HTR-8/SVneo (cell line): Measurements from ENCODE around the gene CCDC82.
"Not testable (repeated sequence)": the region's sequence is repeated elsewhere in the genome, so short reads cannot be mapped to it uniquely, and the experiment has no call there.

Experiments
- DNase-seq: peaks from one replicate; pipeline ENCODE4 v3.0.0; 2011; ENCODE audit warnings: low spot score, mixed read lengths; ENCODE audit not compliant: insufficient read length
- FAIRE-seq: peaks from 2 replicates; lab custom pipeline; 2011; peaks lifted over from hg19 to GRCh38; lab: Jason Lieb, UNC

The CCDC82 gene

DNA sequence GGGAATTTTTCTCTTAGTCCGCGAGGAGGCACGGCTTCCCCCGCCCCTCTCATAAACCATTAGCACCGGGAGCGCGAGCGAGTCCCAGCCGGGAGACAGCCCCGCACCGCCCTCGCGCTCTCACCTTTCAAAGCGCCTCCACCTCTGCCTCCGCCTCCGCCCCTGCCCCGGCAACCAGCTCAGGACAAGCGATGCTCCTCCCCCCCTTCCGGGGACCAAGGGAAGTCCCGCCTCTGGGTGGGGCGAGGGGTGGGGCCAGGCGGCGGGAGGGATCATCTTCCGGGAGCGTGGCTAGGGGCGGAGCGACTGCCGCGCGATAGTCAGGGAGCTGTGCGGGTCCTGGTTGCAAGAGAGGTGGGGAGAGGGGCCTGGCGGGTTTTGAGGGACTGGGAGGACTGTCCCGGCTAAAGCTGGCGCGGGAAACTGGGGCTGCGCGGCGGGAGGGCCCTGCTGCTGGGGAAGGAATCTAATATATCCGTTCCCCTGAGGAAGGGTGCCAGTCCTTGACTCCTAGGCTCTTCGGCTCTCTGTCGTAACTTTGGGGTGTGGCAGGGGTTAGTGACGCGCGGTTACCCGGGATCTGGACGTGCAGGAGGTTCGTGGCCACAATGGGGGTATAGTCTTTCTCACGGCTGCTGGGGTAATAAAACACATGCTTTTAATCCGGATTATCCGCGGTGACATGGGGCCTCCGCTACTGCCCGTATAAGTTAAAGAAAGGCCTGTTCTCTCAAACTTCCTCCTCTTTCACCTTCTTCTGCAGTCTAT is at the start of gene CCDC82, which contains the start of gene JRKL:
Gene CCDC82, minus strand, starts transcription at position 193 of the 768 bp plus-strand sequence. CDS start 5,165 bp downstream, outside the sequence.
Gene JRKL, plus strand, starts transcription at position 294 of the 768 bp plus-strand sequence. CDS start 637 bp downstream, outside the sequence.
- FAIRE-seq (peak; percentile 88), DNase-seq (peak; percentile 92)

DNA sequence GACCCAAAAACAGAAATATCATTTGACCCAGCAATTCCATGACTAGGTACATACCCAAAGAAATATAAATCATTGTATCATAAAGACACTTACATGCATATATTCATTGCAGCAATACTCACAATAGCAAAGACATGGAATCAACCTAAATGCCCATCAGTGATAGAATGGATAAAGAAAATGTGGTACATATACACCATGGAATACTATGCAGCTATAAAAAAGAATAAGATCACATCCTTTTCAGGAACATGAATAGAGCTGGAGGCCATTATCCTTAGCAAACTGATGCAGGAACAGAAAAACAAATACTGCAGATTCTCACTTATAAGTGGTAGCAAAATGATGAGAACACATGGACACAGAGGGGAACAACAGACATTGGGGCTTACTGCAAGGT is 42.9 kb upstream of the CCDC82 start:
- FAIRE-seq, DNase-seq: not testable (repeated sequence)

GRCh38 chr11:96430668-96431067 is 41.0 kb upstream of the CCDC82 start:
- no peak for DNase-seq
- no peak for FAIRE-seq

DNA sequence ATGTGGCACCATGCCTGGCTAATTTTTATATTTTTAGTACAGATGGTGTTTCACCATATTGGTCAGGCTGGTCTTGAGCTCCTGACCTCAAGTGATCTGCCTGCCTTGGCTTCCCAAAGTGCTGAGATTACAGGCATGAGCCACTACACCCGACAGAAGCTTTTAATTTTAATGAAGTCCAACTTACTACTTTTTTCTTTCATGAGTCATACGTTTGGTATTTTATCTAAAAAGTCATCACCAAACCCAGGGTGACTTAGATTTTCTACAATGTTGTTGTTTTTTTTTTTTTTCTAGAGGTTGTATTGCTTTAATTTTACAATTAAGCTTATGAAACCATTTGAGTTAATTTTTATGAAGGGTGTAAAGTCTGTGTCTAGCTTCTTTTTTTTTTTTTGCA is 35.0 kb upstream of the CCDC82 start:
- FAIRE-seq, result no peak
- no peak for DNase-seq

DNA sequence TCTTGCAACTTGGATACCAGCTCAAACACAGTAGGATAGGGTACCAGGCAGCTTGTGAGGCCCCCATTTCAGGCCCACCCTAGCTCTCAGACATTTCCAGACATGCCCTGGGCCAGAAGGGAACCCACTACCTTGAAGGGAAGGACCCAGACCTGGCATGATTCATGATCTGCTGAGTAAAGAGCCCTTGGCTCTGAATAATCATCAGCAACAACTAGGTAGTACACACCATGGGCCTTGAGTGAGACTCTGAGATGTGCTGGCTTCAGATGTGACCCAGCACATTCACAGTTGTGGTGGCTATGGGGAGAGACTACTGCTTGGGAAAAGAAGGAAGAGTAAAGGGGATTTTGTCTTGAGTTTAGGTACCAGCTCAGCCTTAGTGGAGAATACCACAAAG is 23.7 kb upstream of the CCDC82 start:
- peak; percentile 9 for FAIRE-seq
- no peak for DNase-seq

DNA sequence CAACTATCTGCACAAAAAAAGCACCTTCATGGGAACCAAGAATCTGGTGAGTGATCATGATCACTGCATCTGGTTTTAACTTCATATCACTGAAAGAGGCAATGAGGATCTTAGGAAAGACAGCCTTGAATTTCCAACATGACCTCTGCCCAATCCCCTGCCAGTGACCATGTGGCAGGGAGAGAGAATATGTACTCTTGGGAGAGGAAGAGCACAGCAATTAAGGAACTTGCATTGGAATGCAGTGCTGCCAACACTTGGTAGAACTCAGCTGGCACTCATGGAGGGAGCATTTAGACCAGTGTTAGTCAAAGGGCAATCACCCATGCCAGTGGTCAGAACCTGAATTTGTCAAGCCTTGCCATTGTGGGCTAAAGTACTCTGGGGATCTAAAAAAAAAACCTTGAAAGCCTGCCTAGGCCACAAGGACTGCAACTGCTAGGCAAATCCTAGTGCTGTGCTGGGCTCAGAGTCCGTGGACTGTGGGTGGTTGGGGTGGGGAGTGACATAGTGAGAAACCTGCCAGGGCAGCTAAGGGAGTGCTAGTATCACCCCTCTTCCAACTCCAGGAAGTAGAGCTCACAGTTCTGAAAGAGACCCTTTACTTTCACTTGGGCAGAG is 23.2 kb upstream of the CCDC82 start:
- no peak for FAIRE-seq
- no peak for DNase-seq

GRCh38 chr11:96411412-96411811 is 21.7 kb upstream of the CCDC82 start:
- not testable (repeated sequence) for FAIRE-seq, DNase-seq

- FAIRE-seq, result no peak
- DNase-seq, result no peak
Observed at GRCh38 chr11:96400697-96401096, 11.0 kb upstream of the CCDC82 start.

- no peak for DNase-seq
- peak; percentile 38 for FAIRE-seq
Observed at GRCh38 chr11:96397863-96398262, 8.2 kb upstream of the CCDC82 start.

- no peak for DNase-seq
- no peak for FAIRE-seq
Observed at GRCh38 chr11:96396637-96397036, 6.9 kb upstream of the CCDC82 start.

DNA sequence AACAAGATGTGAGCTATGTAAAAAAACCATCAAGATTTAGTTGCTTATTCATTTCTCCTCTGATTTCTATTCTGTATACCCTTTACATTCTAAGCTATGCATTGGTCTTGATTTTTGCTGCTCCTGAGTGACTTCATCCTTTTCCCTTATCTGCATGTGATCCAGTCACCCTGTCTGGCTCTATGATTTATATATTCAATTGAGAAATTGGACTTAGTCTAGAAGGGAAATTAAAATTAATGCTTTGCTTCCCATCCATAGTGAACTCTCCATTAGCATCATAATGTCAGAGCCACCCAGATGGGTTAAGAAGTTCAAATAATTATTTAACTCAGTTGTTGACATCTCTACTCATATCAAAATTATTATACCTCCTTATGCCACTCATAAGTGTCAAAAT is 5.1 kb upstream of the CCDC82 start:
- no peak for FAIRE-seq
- no peak for DNase-seq

- DNase-seq (peak; percentile 42), FAIRE-seq (no peak)
Observed at GRCh38 chr11:96393753-96394348, 4.1 kb upstream of the CCDC82 start.

DNA sequence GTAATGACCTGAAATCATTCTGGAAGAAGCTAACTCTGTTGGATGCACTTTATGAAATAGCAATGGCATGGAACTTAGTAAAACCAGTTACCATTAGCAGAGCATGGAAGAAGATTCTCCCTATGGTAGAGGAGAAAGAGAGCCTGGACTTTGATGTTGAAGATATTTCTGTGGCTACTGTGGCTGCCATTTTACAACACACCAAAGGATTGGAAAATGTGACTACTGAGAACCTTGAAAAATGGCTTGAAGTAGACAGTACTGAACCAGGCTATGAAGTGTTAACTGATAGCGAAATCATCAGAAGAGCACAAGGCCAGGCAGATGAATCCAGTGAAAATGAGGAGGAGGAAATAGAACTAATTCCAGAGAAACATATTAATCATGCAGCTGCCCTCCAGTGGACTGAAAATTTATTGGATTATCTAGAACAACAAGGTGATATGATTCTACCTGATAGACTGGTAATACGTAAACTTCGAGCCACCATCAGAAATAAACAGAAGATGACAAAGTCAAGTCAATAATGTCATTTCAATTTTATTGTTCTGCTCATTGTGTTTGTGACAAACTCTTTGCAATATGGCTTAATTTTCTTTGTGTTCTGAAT is 2.1 kb upstream of the CCDC82 start:
- DNase-seq (no peak), FAIRE-seq (no peak)

DNA sequence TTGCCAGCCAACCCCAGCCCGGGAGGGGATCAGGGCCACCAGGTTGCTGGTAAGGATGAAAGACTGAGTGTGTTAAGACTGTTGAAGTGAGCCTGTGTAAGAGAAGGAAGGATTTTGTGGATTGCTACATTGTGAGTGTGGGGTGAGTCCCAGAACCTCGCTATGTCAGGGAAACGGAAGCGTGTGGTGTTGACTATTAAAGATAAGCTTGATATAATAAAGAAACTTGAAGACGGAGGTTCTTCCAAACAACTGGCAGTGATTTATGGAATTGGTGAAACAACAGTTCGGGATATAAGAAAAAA is 728 bp upstream of the CCDC82 start:
- DNase-seq (no peak), FAIRE-seq (no peak)

DNA sequence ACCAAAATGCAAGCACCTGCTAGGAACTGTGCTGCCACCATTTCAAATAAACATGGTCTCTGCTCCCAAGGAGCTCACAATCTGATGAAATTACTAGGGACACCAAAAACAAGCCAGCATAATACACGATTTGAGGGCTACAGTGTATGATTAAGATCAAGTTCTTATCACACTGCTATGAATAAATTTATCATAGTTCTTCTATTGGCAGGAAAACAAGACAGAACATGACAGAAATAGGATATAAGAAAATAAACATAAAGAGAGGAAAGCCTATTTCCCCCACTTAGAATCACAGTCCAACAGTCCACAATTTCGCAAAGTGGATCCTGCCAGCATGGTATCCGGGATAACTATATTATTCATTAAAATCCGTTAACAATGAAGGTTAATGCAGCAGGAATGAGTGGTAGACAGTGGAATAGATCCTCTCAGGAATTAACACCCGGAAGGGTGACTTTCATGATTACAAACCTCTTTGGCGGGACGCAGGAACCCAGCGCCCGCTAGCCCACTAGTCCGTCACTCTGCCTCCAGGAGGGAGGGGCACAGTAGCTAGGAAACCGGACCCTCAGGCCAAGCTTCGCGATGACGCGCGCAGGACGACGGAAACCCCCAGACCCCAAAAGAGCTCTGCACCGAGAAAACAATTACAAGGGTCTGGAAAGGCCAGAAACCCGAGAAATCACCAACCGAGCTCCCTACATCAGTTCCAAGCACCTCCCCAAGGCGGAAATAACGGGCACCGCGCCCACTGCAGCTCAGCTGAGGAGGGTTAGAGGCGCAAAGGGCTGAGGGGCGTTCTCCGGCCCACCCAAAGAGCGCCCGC is 607 bp downstream of the CCDC82 start:
- DNase-seq, result peak; percentile 58
- no peak for FAIRE-seq

DNA sequence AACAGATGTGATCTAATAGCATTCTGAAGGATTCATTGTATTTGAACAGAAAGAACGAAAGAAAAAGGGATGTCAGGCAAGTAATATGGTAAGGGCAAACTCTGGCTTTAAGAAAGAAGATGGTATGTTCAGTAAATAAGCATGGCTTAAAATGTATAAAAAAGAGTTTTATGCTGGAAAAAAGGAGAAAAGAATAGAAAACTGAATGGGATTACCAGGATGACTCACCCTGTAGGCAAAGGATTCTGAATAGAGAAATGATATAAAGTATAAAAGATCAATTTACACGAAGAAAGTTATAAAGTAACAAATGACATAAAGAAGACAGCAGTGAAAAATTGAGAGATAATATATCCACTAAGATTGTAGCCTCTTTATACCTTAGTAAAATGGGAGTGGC is 4.5 kb downstream of the CCDC82 start:
- FAIRE-seq (no peak), DNase-seq (no peak)

DNA sequence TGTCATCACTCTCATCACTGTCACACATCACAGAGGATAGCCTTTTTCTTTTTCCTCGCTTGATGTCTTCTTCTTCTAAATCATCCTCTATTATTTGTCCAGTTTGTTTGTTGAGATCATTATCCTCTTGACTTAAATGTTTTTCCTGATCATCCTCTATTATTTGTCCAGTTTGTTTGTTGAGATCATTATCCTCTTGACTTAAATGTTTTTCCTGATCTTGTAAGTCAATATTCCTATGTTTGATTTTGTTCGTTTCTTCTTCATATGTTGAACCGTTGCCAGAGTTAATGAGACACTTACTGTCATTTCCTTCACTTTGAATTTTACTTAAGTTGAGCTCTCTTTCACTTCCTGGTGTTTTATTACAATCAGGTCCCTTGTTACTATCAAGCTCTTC is 5.6 kb downstream of the CCDC82 start:
- DNase-seq (no peak), FAIRE-seq (no peak)

DNA sequence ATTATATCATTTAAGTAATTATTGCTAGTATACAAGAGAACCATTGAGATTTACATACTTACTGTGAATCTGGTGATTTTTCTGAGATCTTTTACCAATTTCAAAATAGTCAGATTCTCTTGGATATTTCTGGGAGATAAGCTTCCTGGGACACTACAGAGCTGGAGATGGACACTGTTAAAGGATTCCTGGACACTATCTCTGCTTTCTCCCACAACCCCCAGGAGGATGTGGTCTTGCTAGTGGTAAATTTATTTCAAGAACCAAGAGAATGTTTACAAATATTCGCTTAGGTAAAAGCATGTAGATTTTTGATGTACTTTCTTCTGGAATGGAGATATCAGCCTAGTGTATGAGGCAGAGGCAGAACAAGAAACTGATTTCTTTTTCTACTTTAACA is 12.9 kb downstream of the CCDC82 start:
- FAIRE-seq, result no peak
- DNase-seq, result no peak

DNA sequence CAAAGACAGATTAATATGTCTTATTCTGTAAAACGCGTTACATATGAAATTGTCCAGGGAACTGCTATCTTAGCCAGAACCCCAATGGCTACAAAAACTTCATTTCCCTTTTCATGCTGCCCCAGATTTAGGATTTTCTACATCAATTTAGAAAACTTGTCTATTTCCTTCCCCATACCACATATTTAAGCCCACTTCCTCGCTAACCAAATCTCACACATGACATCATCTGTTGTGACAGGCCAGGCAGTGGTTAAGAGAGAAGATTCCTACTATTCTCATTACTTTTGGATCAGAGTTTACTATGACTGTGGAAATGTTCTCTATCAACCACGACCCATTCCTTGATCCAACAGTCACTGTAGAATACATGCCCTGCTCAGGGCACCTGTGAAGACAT is 15.9 kb downstream of the CCDC82 start:
- no peak for DNase-seq
- FAIRE-seq, result peak; percentile 33

- FAIRE-seq, result no peak
- no peak for DNase-seq
Observed at GRCh38 chr11:96367342-96367741, 22.4 kb downstream of the CCDC82 start.
